ENCODE measurements around the gene LFNG. TPM values are rescaled to one million over a fixed set of nuclear protein-coding genes. Genes with fewer than 3 reads are reported as not detected.

Gene LFNG
- total RNA-seq, 2 donors from 2014 or later: 16.0 to 47.2 TPM

DNA sequence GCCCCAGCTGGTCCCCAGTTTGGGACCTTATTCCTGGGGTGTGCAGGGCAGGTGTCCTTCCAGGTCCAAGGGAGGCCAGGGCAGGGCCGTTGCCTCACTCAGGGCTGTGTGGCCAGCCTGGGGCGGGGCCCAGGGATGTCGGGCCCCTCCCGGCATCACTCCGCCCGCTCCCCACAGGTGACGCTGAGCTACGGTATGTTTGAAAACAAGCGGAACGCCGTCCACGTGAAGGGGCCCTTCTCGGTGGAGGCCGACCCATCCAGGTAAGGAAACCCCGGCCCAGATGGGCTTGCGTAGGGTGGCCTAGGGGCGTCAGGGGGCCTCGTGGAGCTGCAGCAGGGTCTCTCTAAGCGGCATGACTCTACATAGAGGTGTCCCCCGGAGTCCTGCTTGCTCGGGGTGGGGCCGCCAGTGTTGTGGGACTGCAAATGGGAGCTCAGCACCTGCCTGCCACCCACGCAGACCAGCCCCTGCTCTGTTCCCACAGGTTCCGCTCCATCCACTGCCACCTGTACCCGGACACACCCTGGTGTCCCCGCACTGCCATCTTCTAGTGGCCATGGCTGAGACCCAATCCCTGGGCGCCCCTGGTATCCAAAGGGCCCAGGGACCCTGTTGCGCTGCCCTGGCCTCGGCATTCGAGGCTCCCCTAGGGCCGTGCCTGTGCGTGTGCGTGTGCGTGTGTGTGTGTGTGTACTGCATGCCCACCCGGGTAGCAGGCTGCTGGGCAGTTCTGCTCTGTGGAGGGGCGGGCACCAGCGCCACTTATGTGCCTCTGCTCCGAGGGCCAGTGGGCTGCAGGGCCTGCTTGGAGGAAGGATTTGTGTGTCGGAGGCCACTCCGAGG is 7.3 kb downstream of the LFNG start:
- WGBS, 2 experiments (ENCODE audit: insufficient coverage in 1 of 2, insufficient read length in 1 of 2): 93 to 96% methylated on average over 20 to 40 of the region's 40 CpGs
- no peak overlapping the region for H3K4me3 Mint-ChIP-seq
- no peaks in the 10 kb centered on the region for H3K9me3 Mint-ChIP-seq

DNA sequence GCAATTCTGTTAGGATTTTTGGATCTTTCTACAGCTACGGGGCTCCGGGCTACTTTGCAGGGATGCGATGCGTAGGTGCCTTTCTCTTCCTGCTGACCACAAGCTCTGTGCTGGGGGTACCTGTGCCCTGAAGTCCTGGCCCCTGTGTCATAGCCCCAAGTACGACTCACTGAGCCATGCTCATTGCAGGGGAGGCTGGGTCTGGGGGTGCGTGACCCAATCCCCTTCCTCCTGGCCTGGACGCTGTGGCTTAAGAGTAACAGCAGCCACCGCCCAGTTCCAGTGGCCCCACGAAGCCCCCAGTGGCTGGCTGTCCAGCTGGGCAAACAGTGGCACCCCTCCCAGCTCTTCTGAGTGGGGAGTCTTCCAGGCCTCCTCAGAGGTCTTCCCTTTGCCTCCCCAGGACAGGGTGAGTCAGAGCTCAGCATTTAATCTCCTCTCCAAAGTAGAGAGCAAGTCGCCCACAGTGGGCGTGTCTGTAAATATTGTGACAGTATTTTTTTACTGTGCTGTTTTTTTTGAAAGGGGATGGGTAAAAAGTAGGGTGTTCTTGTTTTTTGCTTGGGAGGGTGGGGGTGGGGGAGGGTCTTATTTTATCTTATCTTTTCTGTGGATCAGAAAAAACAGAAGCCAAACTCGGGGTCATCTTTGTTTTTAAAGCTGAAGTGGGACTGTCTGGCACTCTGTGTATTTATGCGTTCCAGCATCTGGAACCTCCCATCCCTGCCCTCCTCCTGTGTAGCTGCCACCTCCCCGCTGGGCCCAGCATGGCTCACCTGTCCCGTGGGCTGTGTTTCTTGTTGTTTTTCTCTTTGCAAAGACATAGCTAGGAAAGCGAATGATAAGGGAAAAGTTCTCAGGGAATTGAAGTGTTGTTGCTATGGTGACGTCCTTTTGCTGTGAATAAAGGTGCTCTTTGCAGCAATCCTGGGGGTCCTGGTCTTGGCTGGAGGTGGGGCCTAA is 8.2 kb downstream of the LFNG start:
- Histone ChIP-seq H3K4me1 (ENCODE audit: control insufficient read depth, insufficient read depth, low read length) (peaks cover 23% of the 10 kb centered on the region), H3K36me3 (ENCODE audit: control insufficient read depth, insufficient read depth, low read length) (no peaks in the 10 kb centered on the region), H3K9me3 (ENCODE audit: control insufficient read depth, low read length) (no peaks in the 10 kb centered on the region), H3K4me3 (ENCODE audit: low read length) (no peak overlapping the region), H3K27me3 (ENCODE audit: control insufficient read depth, insufficient read depth, low read length, poor library complexity, severe bottlenecking) (no peaks in the 10 kb centered on the region), H3K9ac (ENCODE audit: extremely low read depth, low read length, poor library complexity, severe bottlenecking) (no peak overlapping the region), H3K27ac (ENCODE audit: low read depth, low read length) (peak overlapping the region; percentile 16)
- 73 to 80% methylated on average over 11 to 17 of the region's 17 CpGs for WGBS, 2 experiments (ENCODE audit: insufficient coverage in 1 of 2, insufficient read length in 1 of 2)
- H3K36me3 Mint-ChIP-seq (ENCODE audit: low read depth): peaks cover 10% of the 10 kb centered on the region
- H3K27me3 Mint-ChIP-seq (ENCODE audit: insufficient read depth): peaks cover 1% of the 10 kb centered on the region
- H3K27ac Mint-ChIP-seq: peak overlapping the region; percentile 92
- H3K4me3 Mint-ChIP-seq: no peak overlapping the region
- H3K4me1 Mint-ChIP-seq: peaks cover 26% of the 10 kb centered on the region
- TF ChIP-seq, protein P1, sequence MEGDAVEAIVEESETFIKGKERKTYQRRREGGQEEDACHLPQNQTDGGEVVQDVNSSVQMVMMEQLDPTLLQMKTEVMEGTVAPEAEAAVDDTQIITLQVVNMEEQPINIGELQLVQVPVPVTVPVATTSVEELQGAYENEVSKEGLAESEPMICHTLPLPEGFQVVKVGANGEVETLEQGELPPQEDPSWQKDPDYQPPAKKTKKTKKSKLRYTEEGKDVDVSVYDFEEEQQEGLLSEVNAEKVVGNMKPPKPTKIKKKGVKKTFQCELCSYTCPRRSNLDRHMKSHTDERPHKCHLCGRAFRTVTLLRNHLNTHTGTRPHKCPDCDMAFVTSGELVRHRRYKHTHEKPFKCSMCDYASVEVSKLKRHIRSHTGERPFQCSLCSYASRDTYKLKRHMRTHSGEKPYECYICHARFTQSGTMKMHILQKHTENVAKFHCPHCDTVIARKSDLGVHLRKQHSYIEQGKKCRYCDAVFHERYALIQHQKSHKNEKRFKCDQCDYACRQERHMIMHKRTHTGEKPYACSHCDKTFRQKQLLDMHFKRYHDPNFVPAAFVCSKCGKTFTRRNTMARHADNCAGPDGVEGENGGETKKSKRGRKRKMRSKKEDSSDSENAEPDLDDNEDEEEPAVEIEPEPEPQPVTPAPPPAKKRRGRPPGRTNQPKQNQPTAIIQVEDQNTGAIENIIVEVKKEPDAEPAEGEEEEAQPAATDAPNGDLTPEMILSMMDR (conservative IDR thresholded peaks at IDR 0.05): no peak
- no peak for DNase-seq
- H3K9me3 Mint-ChIP-seq: no peaks in the 10 kb centered on the region

More for the DNA sequence above, 7.3 kb downstream of the LFNG start:
- Mint-ChIP-seq H3K27me3 (ENCODE audit: insufficient read depth) (peaks cover 3% of the 10 kb centered on the region), H3K27ac (peak overlapping the region; percentile 44), H3K36me3 (ENCODE audit: low read depth) (peaks cover 10% of the 10 kb centered on the region), H3K4me1 (peaks cover 32% of the 10 kb centered on the region)
- no peak overlapping the region for H3K4me3 ChIP-seq (ENCODE audit: low read length)
- no peak overlapping the region for H3K9ac ChIP-seq (ENCODE audit: extremely low read depth, low read length, poor library complexity, severe bottlenecking)
- H3K9me3 ChIP-seq (ENCODE audit: control insufficient read depth, low read length): no peaks in the 10 kb centered on the region
- TF ChIP-seq, protein P1 (conservative IDR thresholded peaks at IDR 0.05): no peak
- H3K27ac ChIP-seq (ENCODE audit: low read depth, low read length): no peak overlapping the region
- peaks cover under 1% of the 10 kb centered on the region for H3K27me3 ChIP-seq (ENCODE audit: control insufficient read depth, insufficient read depth, low read length, poor library complexity, severe bottlenecking)
- H3K4me1 ChIP-seq (ENCODE audit: control insufficient read depth, insufficient read depth, low read length): peaks cover 23% of the 10 kb centered on the region
- no peaks in the 10 kb centered on the region for H3K36me3 ChIP-seq (ENCODE audit: control insufficient read depth, insufficient read depth, low read length)
- no peak for DNase-seq

- Histone ChIP-seq H3K4me1 (ENCODE audit: control insufficient read depth, insufficient read depth, low read length) (peaks cover 19% of the 10 kb centered on the region), H3K27ac (ENCODE audit: low read depth, low read length) (no peak overlapping the region), H3K4me3 (ENCODE audit: low read length) (no peak overlapping the region), H3K9ac (ENCODE audit: extremely low read depth, low read length, poor library complexity, severe bottlenecking) (no peak overlapping the region), H3K36me3 (ENCODE audit: control insufficient read depth, insufficient read depth, low read length) (no peaks in the 10 kb centered on the region), H3K27me3 (ENCODE audit: control insufficient read depth, insufficient read depth, low read length, poor library complexity, severe bottlenecking) (no peaks in the 10 kb centered on the region), H3K9me3 (ENCODE audit: control insufficient read depth, low read length) (no peaks in the 10 kb centered on the region)
- TF ChIP-seq, protein P1 (conservative IDR thresholded peaks at IDR 0.05): no peak
- WGBS, 2 experiments (ENCODE audit: insufficient coverage in 1 of 2, insufficient read length in 1 of 2): 89 to 90% methylated on average over 14 to 18 of the region's 18 CpGs
- DNase-seq: no peak
- H3K4me1 Mint-ChIP-seq: peaks cover 21% of the 10 kb centered on the region
- H3K4me3 Mint-ChIP-seq: no peak overlapping the region
- no peaks in the 10 kb centered on the region for H3K27me3 Mint-ChIP-seq (ENCODE audit: insufficient read depth)
- peak overlapping the region; percentile 92 for H3K27ac Mint-ChIP-seq
- H3K36me3 Mint-ChIP-seq (ENCODE audit: low read depth): peaks cover 10% of the 10 kb centered on the region
- peaks cover 1% of the 10 kb centered on the region for H3K9me3 Mint-ChIP-seq
Measured at GRCh38 chr7:2528481-2529095, 9.0 kb downstream of the LFNG start.

Measured in endodermal cell (in vitro differentiated cells).